HCT116 (cell line): ENCODE results near the gene MAVS. TPM values are rescaled to one million over a fixed set of nuclear protein-coding genes. Genes with fewer than 3 reads are reported as not detected.
A peak's percentile ranks its signal among the peaks of the same experiment; 100 is the strongest.

Source experiments
- ATAC-seq: fragments of 200-7000 bp; cut with Tn5 transposase; 2 replicates; pipeline ENCODE4 v1.9.1; 2020; ENCODE audit warnings: mild to moderate bottlenecking, moderate library complexity
- BruUV-seq: library from RNA; stranded (reverse); fragments of 400-500 nt; replicated peaks from 2 replicates; lab custom pipeline; 2021; lab: Mats Ljungman, UMichigan
- CTCF ChIA-PET: fragments of 300-600 bp; sonication (Branson Sonifier 250); formaldehyde crosslinking; loops from one replicate; lab custom pipeline; 2021; ENCODE audit warnings: antibody characterized with exemption; lab: Charles Lee
- POLR2A ChIA-PET: fragments of 300-600, 350-600 bp; sonication (Branson Sonifier 250); formaldehyde crosslinking; loops from one replicate; lab custom pipeline; 2021; ENCODE audit warnings: antibody characterized with exemption; lab: Charles Lee
- RAD21 ChIA-PET, 2 experiments: fragments of 300-600 bp; sonication (Branson Sonifier 250); formaldehyde crosslinking; loops; one replicate each; lab custom pipeline; 2023; ENCODE audit warnings: low total read pairs in 2 of 2; ENCODE audit not compliant: uncharacterized antibody in 2 of 2, unreplicated experiment in 2 of 2, low non-redundant PET in 1 of 2; lab: Charles Lee
- DNase-seq: peaks from one replicate; pipeline ENCODE4 v3.0.0-alpha.2; 2010; ENCODE audit warnings: low read depth, low spot score
- H2AFZ ChIP-seq: fragments of 200-600 bp; shearing (Covaris generic), sonication (generic); 2 replicates; pipeline ENCODE4 v1.6.1; 2017; ENCODE audit warnings: low read depth, mixed run types, mixed read lengths, antibody characterized with exemption, low read length; ENCODE audit not compliant: poor library complexity, severe bottlenecking
- H3K27ac ChIP-seq: 2 replicates; pipeline ENCODE4 v1.5.1; 2012; ENCODE audit warnings: low read depth, low read length
- H3K27me3 ChIP-seq: fragments of 200-600 bp; sonication (generic); 2 replicates; pipeline ENCODE4 v1.6.1; 2016; ENCODE audit warnings: mixed run types, low read length, mixed read lengths; ENCODE audit not compliant: insufficient read depth
- H3K36me3 ChIP-seq, 2 experiments: fragments of 200-500 bp in 1 of 2; fragments of 200-600 bp in 1 of 2; sonication (Bioruptor generic) in 1 of 2; sonication (generic) in 1 of 2; 2 replicates each; pipeline versions ENCODE4 v1.5.1 to v1.6.1; 2014 to 2016; ENCODE audit warnings: low read length in 2 of 2, inconsistent platforms in 1 of 2, mixed read lengths in 1 of 2, mixed run types in 1 of 2; ENCODE audit not compliant: insufficient read depth in 2 of 2, control insufficient read depth in 1 of 2
- H3K4me1 ChIP-seq, 2 experiments: fragments of 200-600 bp in 1 of 2; sonication (generic) in 1 of 2; 2 replicates each; pipeline versions ENCODE4 v1.5.1 to v1.6.1; 2012 to 2017; ENCODE audit warnings: low read length in 2 of 2, inconsistent platforms in 1 of 2, mild to moderate bottlenecking in 1 of 2, mixed read lengths in 1 of 2, mixed run types in 1 of 2, moderate library complexity in 1 of 2; ENCODE audit not compliant: insufficient read depth in 2 of 2, control insufficient read depth in 1 of 2
- H3K4me2 ChIP-seq: fragments of 200-600 bp; sonication (generic); 2 replicates; pipeline ENCODE4 v1.6.1; 2017; ENCODE audit warnings: mixed run types, low read length, mixed read lengths
- H3K4me3 ChIP-seq, 2 experiments: fragments of 200-600 bp in 1 of 2; sonication (generic) in 1 of 2; replicated peaks in 1 of 2; 2 replicates each; pipeline ENCODE4 v1.5.1; 2011 to 2016; ENCODE audit warnings: low read length in 2 of 2, control low read depth in 1 of 2, low read depth in 1 of 2, mild to moderate bottlenecking in 1 of 2, mixed read lengths in 1 of 2, mixed run types in 1 of 2
- H3K79me2 ChIP-seq: fragments of 200-600 bp; sonication (generic); 2 replicates; pipeline ENCODE4 v1.6.1; 2017; ENCODE audit warnings: mild to moderate bottlenecking, mixed run types, low read length, moderate library complexity, mixed read lengths; ENCODE audit not compliant: insufficient read depth
- H3K9ac ChIP-seq: fragments of 200-600 bp; sonication (generic); 2 replicates; pipeline ENCODE4 v1.6.1; 2016; ENCODE audit warnings: low read length, mixed read lengths
- H3K9me2 ChIP-seq: fragments of 200-600 bp; sonication (generic), shearing (Covaris generic); 2 replicates; pipeline ENCODE4 v1.6.1; 2017; ENCODE audit warnings: mixed run types, mild to moderate bottlenecking, moderate library complexity; ENCODE audit not compliant: insufficient read depth
- H3K9me3 ChIP-seq, 2 experiments: fragments of 200-500 bp in 1 of 2; fragments of 200-600 bp in 1 of 2; sonication (Bioruptor generic) in 1 of 2; sonication (generic) in 1 of 2; 2 replicates each; pipeline ENCODE4 v1.6.1; 2014 to 2017; ENCODE audit warnings: low read length in 2 of 2, mixed read lengths in 2 of 2, inconsistent platforms in 1 of 2, low read depth in 1 of 2, mild to moderate bottlenecking in 1 of 2, mixed run types in 1 of 2, moderate library complexity in 1 of 2; ENCODE audit not compliant: control insufficient read depth in 1 of 2, insufficient read depth in 1 of 2
- H4K20me1 ChIP-seq: fragments of 200-600 bp; sonication (generic), shearing (Covaris generic); 2 replicates; pipeline ENCODE4 v1.6.1; 2017; ENCODE audit warnings: mixed run types, mild to moderate bottlenecking, moderate library complexity; ENCODE audit not compliant: insufficient read depth
- ATF3 ChIP-seq: IDR thresholded peaks from 2 replicates; pipeline ENCODE4 v1.6.1; 2012
- CBX3 ChIP-seq: IDR thresholded peaks from 2 replicates; pipeline ENCODE4 v1.6.1; 2012; ENCODE audit warnings: low read depth
- CEBPB ChIP-seq: IDR thresholded peaks from 2 replicates; pipeline ENCODE4 v1.6.1; 2012; ENCODE audit warnings: low read depth
- EZH2phosphoT487 ChIP-seq: fragments of 200-600 bp; IDR thresholded peaks from 2 replicates; pipeline ENCODE4 v1.6.1; 2018; ENCODE audit warnings: antibody characterized with exemption, borderline replicate concordance
- POLR2A ChIP-seq: IDR thresholded peaks from 2 replicates; pipeline ENCODE4 v1.7.0; 2011; ENCODE audit warnings: borderline replicate concordance; ENCODE audit not compliant: insufficient read depth, insufficient read length; ENCODE audit errors: extremely low read depth
- POLR2AphosphoS5 ChIP-seq: IDR thresholded peaks from 2 replicates; pipeline ENCODE4 v1.6.1; 2011; ENCODE audit warnings: mild to moderate bottlenecking, low read depth, low read length, moderate library complexity
- RAD21 ChIP-seq: IDR thresholded peaks from 2 replicates; pipeline ENCODE4 v1.6.1; 2012; ENCODE audit warnings: low read depth, mild to moderate bottlenecking
- REST ChIP-seq: IDR thresholded peaks from 2 replicates; pipeline ENCODE4 v1.6.1; 2012; ENCODE audit warnings: low read depth
- SIN3A ChIP-seq: IDR thresholded peaks from 2 replicates; pipeline ENCODE4 v1.6.1; 2012; ENCODE audit warnings: low read depth
- SP1 ChIP-seq: IDR thresholded peaks from 2 replicates; pipeline ENCODE4 v1.6.1; 2012; ENCODE audit warnings: low read depth
- SRF ChIP-seq: IDR thresholded peaks from 2 replicates; pipeline ENCODE4 v1.6.1; 2012; ENCODE audit warnings: low read depth
- TCF7L2 ChIP-seq: IDR thresholded peaks from 2 replicates; pipeline ENCODE4 v1.7.0; 2011; ENCODE audit warnings: borderline replicate concordance, inconsistent platforms; ENCODE audit not compliant: insufficient read depth, insufficient read length; ENCODE audit errors: extremely low read depth
- ZBTB33 ChIP-seq: IDR thresholded peaks from 2 replicates; pipeline ENCODE4 v1.6.1; 2011; ENCODE audit warnings: mild to moderate bottlenecking, low read length, moderate library complexity; ENCODE audit not compliant: insufficient replicate concordance; ENCODE audit errors: extremely low read depth
- ZNF274 ChIP-seq: fragments of 200-500 bp; sonication (Bioruptor generic); IDR thresholded peaks from 2 replicates; pipeline ENCODE4 v1.6.1; 2014; ENCODE audit warnings: mild to moderate bottlenecking, low read depth, low read length, inconsistent platforms
- intact Hi-C: fragments of 100-400 bp; cut with micrococcal nuclease; formaldehyde crosslinking; loops from 2 replicates; pipeline ENCODE4 v1.10.0; 2022
- total RNA-seq: library from RNA; stranded (reverse); gene quantifications from one replicate; pipeline ENCODE4 v1.2.1, GENCODE V29; 2021; ENCODE audit not compliant: unreplicated experiment

Gene MAVS
- total RNA-seq, 1 experiment from 2014 or later = 60.1 TPM

GRCh38 chr20:3874194-3874844, 27.7 kb downstream of the MAVS start:
- Histone ChIP-seq H3K79me2 (no peaks in the 10 kb centered on the region), H3K36me3 (peaks cover 11 to 20% of the 10 kb centered on the region in 2 experiments; a peak in 3 of 4 replicates), H3K4me3 (no peak overlapping the region), H4K20me1 (no peaks in the 10 kb centered on the region), H3K4me1 (no peaks in the 10 kb centered on the region), H3K27me3 (no peaks in the 10 kb centered on the region), H3K4me2 (no peak overlapping the region), H2AFZ (no peak overlapping the region), H3K27ac (no peak overlapping the region), H3K9ac (no peak overlapping the region), H3K9me2 (no peaks in the 10 kb centered on the region), H3K9me3 (no peaks in the 10 kb centered on the region)
- POLR2A ChIA-PET = no interaction called here
- CTCF ChIA-PET = no interaction called here
- intact Hi-C loops = no loop called here
- RAD21 ChIA-PET = no interaction called here
- ATAC-seq (no peak), DNase-seq (no peak)
- TF ChIP-seq POLR2AphosphoS5 (peak; percentile 37; the same call in 1 of the 2 replicates), POLR2A (no peak), TCF7L2 (no peak)
- BruUV-seq = no TSS peak

GRCh38 chr20:3875378-3875974, 28.8 kb downstream of the MAVS start:
- CTCF ChIA-PET = interaction anchor here (0.7 kb wide), 1 partner anchor 21 kb away, joined by 3 read pairs; no protein-coding TSS in a partner anchor
- Histone ChIP-seq H3K9ac (no peak overlapping the region), H3K9me3 (no peaks in the 10 kb centered on the region), H3K27me3 (no peaks in the 10 kb centered on the region), H3K4me1 (no peaks in the 10 kb centered on the region), H3K4me2 (no peak overlapping the region), H3K27ac (no peak overlapping the region), H2AFZ (no peak overlapping the region), H4K20me1 (no peaks in the 10 kb centered on the region), H3K4me3 (no peak overlapping the region), H3K79me2 (no peaks in the 10 kb centered on the region), H3K9me2 (no peaks in the 10 kb centered on the region), H3K36me3 (peaks cover 11 to 20% of the 10 kb centered on the region in 2 experiments; a peak in 3 of 4 replicates)
- POLR2A ChIA-PET = no interaction called here
- ATAC-seq (no peak), DNase-seq (no peak)
- no TSS peak for BruUV-seq
- RAD21 ChIA-PET = no interaction called here
- intact Hi-C loops = no loop called here
- no peak for TF ChIP-seq EZH2phosphoT487
- no peak for TF ChIP-seq CBX3
- TF ChIP-seq ZBTB33 = no peak
- TF ChIP-seq CEBPB = no peak
- TF ChIP-seq ZNF274 = no peak
- TF ChIP-seq ATF3 = no peak
- no peak for TF ChIP-seq SRF
- no peak for TF ChIP-seq SIN3A
- no peak for TF ChIP-seq SP1
- no peak for TF ChIP-seq REST
- no peak for TF ChIP-seq RAD21
- no peak for TF ChIP-seq TCF7L2
